ENCODE data around the gene OR1L4.

DNA sequence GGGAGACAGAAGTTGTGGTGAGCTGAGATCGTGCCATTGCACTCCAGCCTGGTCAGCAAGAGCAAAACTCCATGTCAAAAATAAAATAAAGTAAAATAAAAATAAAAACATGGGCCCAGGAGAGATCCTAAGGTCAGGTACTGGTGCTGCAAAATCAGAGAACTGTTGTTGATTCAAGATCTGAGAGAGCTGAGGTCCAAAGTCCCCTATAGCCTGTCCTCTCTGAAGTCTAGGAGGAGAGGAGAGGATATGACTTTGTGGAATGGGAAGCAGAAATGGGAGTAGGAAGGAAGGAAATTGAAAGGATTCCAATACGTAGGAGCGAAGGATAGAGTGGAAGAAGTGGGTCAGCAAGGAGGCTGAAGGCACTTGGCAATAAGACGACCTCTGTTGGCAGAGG, 4.6 kb upstream of the OR1L4 start:
- TF ChIP-seq, protein P1, sequence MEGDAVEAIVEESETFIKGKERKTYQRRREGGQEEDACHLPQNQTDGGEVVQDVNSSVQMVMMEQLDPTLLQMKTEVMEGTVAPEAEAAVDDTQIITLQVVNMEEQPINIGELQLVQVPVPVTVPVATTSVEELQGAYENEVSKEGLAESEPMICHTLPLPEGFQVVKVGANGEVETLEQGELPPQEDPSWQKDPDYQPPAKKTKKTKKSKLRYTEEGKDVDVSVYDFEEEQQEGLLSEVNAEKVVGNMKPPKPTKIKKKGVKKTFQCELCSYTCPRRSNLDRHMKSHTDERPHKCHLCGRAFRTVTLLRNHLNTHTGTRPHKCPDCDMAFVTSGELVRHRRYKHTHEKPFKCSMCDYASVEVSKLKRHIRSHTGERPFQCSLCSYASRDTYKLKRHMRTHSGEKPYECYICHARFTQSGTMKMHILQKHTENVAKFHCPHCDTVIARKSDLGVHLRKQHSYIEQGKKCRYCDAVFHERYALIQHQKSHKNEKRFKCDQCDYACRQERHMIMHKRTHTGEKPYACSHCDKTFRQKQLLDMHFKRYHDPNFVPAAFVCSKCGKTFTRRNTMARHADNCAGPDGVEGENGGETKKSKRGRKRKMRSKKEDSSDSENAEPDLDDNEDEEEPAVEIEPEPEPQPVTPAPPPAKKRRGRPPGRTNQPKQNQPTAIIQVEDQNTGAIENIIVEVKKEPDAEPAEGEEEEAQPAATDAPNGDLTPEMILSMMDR (IDR thresholded peaks at IDR 0.05): no peak
- TF ChIP-seq POLR2A (IDR thresholded peaks at IDR 0.05) (no peak), POLR2AphosphoS5 (IDR thresholded peaks at IDR 0.05) (no peak), EP300 (IDR thresholded peaks at IDR 0.05) (no peak)
